A673 (cell line): Measurements from ENCODE around the gene MBD3. TPM values are rescaled to one million over a fixed set of nuclear protein-coding genes. Genes with fewer than 3 reads are reported as not detected.

Source experiments
- BruUV-seq: library from RNA; stranded (reverse); fragments of 400-500 nt; replicated peaks from 2 replicates; lab custom pipeline; 2021; lab: Mats Ljungman, UMichigan
- CTCF ChIA-PET: fragments of 300-600 bp; sonication (Branson Sonifier 250); formaldehyde crosslinking; loops from one replicate; lab custom pipeline; 2022; ENCODE audit warnings: antibody characterized with exemption; lab: Charles Lee
- POLR2A ChIA-PET: fragments of 300-600 bp; sonication (Branson Sonifier 250); formaldehyde crosslinking; loops from one replicate; lab custom pipeline; 2022; ENCODE audit warnings: antibody characterized with exemption; ENCODE audit not compliant: low non-redundant PET; lab: Charles Lee
- DNase-seq: peaks from one replicate; pipeline ENCODE4 v3.0.0-alpha.2; 2015; ENCODE audit warnings: low spot score
- H3K27ac ChIP-seq: fragments of 200-600 bp; sonication (generic); 2 replicates; pipeline ENCODE4 v1.5.1; 2016; ENCODE audit warnings: mixed run types, low read depth, mild to moderate bottlenecking, mixed read lengths, antibody characterized with exemption, low read length; ENCODE audit not compliant: poor library complexity, severe bottlenecking
- H3K27me3 ChIP-seq: fragments of 200-600 bp; sonication (generic); replicated peaks from 2 replicates; pipeline ENCODE4 v1.6.1; 2017; ENCODE audit warnings: mixed run types, low read depth, mild to moderate bottlenecking, mixed read lengths, antibody characterized with exemption, low read length; ENCODE audit not compliant: insufficient read depth, poor library complexity
- H3K36me3 ChIP-seq: fragments of 200-600 bp; sonication (generic); 2 replicates; pipeline ENCODE4 v1.6.1; 2016; ENCODE audit warnings: mixed run types, mild to moderate bottlenecking, mixed read lengths, antibody characterized with exemption, low read length; ENCODE audit not compliant: insufficient read depth, poor library complexity, severe bottlenecking
- H3K4me1 ChIP-seq: fragments of 200-600 bp; sonication (generic); 2 replicates; pipeline ENCODE4 v1.6.1; 2017; ENCODE audit warnings: mixed run types, mild to moderate bottlenecking, mixed read lengths, antibody characterized with exemption, low read length; ENCODE audit not compliant: insufficient read depth, poor library complexity, severe bottlenecking
- H3K4me3 ChIP-seq: fragments of 200-600 bp; sonication (generic); 2 replicates; pipeline ENCODE4 v1.5.1; 2016; ENCODE audit warnings: low read depth, mixed run types, mild to moderate bottlenecking, mixed read lengths, low read length; ENCODE audit not compliant: poor library complexity, severe bottlenecking
- H3K9me3 ChIP-seq: fragments of 200-600 bp; sonication (generic); 2 replicates; pipeline ENCODE4 v1.6.1; 2016; ENCODE audit warnings: mixed run types, low read depth, mild to moderate bottlenecking, mixed read lengths, antibody characterized with exemption, low read length; ENCODE audit not compliant: poor library complexity, severe bottlenecking
- EZH2 ChIP-seq: fragments of 200-600 bp; sonication (generic); IDR thresholded peaks from 2 replicates; pipeline ENCODE4 v1.6.1; 2017; ENCODE audit warnings: borderline replicate concordance, low read depth, mild to moderate bottlenecking, mixed read lengths, antibody characterized with exemption, low read length; ENCODE audit not compliant: poor library complexity, severe bottlenecking
- intact Hi-C: fragments of 100-400 bp; cut with micrococcal nuclease; formaldehyde crosslinking; loops from one replicate; pipeline ENCODE4 v1.10.0; 2022; ENCODE audit not compliant: unreplicated experiment
- total RNA-seq: library from RNA; stranded (reverse); gene quantifications from 2 replicates; pipeline ENCODE4 v1.2.3, GENCODE V29; 2021
- TF ChIP-seq, protein P1 (sequence below): fragments of 300-800, 200-600 bp; sonication (generic); conservative IDR thresholded peaks from 2 replicates; pipeline ENCODE4 v1.5.1; 2017; ENCODE audit warnings: low read depth, mild to moderate bottlenecking, antibody characterized with exemption, low read length, moderate library complexity, mixed read lengths

MBD3 gene
- total RNA-seq, 1 experiment from 2014 or later, result 138 TPM

DNA sequence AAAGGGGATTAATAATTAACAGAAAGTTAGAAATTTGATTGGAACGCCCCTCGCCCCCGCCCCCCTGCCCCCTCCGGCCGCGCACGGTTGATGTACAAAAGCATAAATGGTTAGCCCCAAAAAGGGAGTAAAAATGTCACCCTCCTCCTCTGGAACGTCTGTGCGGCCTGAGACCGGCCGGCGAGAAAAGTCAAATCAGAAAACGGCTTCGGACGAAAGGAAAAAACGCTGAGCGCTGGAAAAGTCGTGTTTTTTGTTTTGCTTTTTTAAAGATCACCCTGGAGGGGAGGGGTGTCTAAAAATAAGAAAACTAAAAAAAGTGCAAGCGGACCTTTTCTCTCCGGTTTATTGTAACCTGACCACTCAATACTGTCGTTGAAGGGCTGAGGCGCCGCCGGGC lies 37.7 kb downstream of the MBD3 start:
- H3K4me3 ChIP-seq, result no peak overlapping the region
- intact Hi-C loops, result no loop called here
- H3K27me3 ChIP-seq, result no peaks in the 10 kb centered on the region
- ChIA-PET CTCF (no interaction called here), POLR2A (no interaction called here)
- no peaks in the 10 kb centered on the region for H3K4me1 ChIP-seq
- H3K36me3 ChIP-seq, result peaks cover 6% of the 10 kb centered on the region
- BruUV-seq, result no TSS peak
- H3K27ac ChIP-seq, result no peak overlapping the region
- no peaks in the 10 kb centered on the region for H3K9me3 ChIP-seq
- DNase-seq, result no peak
- TF ChIP-seq EZH2, result no peak
- TF ChIP-seq, protein P1, sequence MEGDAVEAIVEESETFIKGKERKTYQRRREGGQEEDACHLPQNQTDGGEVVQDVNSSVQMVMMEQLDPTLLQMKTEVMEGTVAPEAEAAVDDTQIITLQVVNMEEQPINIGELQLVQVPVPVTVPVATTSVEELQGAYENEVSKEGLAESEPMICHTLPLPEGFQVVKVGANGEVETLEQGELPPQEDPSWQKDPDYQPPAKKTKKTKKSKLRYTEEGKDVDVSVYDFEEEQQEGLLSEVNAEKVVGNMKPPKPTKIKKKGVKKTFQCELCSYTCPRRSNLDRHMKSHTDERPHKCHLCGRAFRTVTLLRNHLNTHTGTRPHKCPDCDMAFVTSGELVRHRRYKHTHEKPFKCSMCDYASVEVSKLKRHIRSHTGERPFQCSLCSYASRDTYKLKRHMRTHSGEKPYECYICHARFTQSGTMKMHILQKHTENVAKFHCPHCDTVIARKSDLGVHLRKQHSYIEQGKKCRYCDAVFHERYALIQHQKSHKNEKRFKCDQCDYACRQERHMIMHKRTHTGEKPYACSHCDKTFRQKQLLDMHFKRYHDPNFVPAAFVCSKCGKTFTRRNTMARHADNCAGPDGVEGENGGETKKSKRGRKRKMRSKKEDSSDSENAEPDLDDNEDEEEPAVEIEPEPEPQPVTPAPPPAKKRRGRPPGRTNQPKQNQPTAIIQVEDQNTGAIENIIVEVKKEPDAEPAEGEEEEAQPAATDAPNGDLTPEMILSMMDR, result no peak

DNA sequence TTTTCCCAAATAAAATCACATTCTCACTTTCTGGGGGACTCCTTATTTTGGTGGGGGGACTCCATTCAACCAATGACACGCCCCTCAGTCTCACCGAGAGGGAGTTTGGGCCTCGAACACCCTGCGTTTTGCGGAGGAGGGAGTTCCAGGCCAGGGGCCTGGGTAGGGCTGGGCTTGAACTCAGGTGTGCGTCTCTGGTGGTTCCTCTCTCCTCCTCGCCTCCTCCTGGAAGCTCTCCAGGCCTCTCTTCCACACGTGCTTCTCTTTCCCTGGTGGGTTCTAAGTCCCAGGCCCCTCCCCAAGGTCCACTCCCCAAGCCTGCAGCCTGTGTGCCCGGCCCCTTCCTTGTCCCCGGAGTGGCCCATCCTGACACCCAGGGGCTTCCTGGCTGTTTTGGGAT lies 39.2 kb downstream of the MBD3 start:
- Histone ChIP-seq H3K4me1 (no peaks in the 10 kb centered on the region), H3K4me3 (no peak overlapping the region), H3K27ac (no peak overlapping the region), H3K27me3 (no peaks in the 10 kb centered on the region), H3K9me3 (no peaks in the 10 kb centered on the region), H3K36me3 (peaks cover 6% of the 10 kb centered on the region)
- intact Hi-C loops, result no loop called here
- no TSS peak for BruUV-seq
- TF ChIP-seq, protein P1, result no peak
- no peak for TF ChIP-seq EZH2
- no peak for DNase-seq
- POLR2A ChIA-PET, result no interaction called here
- CTCF ChIA-PET, result interaction anchor here (0.6 kb wide), 1 partner anchor 235 kb away, joined by 3 read pairs; no protein-coding TSS in a partner anchor

DNA sequence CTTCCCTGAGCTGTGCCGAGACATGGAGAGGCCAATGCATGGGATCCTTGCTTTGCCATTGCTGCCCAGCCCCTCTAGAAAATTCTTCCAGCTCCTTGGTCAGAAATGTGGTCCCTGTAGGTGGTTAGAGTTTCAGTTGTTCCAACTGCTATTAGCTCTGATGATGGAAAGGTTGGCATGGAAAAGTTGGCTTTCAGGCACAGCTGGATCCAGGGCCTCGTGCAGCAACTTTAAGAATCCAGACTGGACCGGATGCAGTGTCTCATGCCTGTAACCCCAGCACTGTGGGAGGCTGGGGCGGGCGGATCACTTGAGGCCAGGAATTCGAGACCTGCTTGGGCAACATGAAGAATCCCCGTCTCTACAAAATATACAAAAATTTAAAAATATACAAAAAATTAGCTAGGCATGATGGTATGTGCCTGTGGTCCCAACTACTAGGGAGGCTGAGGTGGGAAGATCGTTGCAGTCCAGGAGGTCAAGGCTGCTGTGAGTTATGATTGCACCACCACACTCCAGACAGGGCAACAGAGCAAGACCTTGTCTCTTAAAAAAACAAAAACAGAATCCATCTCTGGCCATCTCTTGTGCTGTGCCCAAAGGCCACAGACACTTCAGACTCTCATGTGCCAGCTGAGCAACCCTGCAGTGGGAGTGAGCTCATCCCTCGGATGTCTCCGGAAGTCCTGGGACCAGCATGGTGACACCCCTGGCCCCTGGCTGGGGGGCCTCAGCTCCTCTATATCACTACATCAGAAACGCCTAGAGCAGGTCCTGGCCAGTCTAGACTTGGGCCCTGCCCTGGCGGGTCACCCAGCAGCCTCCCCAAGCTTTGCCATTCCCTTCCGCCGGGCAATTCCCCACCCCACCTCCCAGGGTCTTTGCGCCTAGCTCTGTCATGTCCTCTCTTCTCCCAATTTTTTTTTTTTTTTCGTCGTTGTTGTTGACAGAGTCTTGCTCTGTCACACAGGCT lies 41.3 kb downstream of the MBD3 start:
- TF ChIP-seq, protein P1, result no peak
- TF ChIP-seq EZH2, result no peak
- H3K27ac ChIP-seq, result no peak overlapping the region
- no peaks in the 10 kb centered on the region for H3K9me3 ChIP-seq
- H3K4me1 ChIP-seq, result peaks cover 4% of the 10 kb centered on the region
- intact Hi-C loops, result no loop called here
- no peaks in the 10 kb centered on the region for H3K27me3 ChIP-seq
- BruUV-seq, result no TSS peak
- CTCF ChIA-PET, result interaction anchor here (0.6 kb wide), 1 partner anchor 18 kb away, joined by 3 read pairs; no protein-coding TSS in a partner anchor
- POLR2A ChIA-PET, result no interaction called here
- H3K4me3 ChIP-seq, result no peak overlapping the region
- no peak for DNase-seq
- H3K36me3 ChIP-seq, result peaks cover 1% of the 10 kb centered on the region
